ENCODE results near the gene TBCCD1.
"Not testable (repeated sequence)": the region's sequence is repeated elsewhere in the genome, so short reads cannot be mapped to it uniquely, and the experiment has no call there.

The TBCCD1 gene

GRCh38 chr3:186517218-186517617 lies 49.9 kb downstream of the TBCCD1 start:
- DNase-seq = no peak

- no peak for DNase-seq
Measured at GRCh38 chr3:186516646-186517045, 50.5 kb downstream of the TBCCD1 start.

GRCh38 chr3:186515125-186515524 lies 52.0 kb downstream of the TBCCD1 start:
- DNase-seq = no peak

GRCh38 chr3:186514296-186515002 lies 52.7 kb downstream of the TBCCD1 start:
- peak in 1 of 2 donors; percentile 39 for DNase-seq

GRCh38 chr3:186513386-186513785 lies 53.8 kb downstream of the TBCCD1 start:
- DNase-seq = no peak

GRCh38 chr3:186512570-186513302 lies 54.4 kb downstream of the TBCCD1 start:
- no peak for DNase-seq

GRCh38 chr3:186511702-186512101 lies 55.4 kb downstream of the TBCCD1 start:
- DNase-seq = no peak

GRCh38 chr3:186511245-186511644 lies 55.9 kb downstream of the TBCCD1 start:
- no peak for DNase-seq

- DNase-seq = no peak
Measured at GRCh38 chr3:186510374-186511079, 56.6 kb downstream of the TBCCD1 start.

GRCh38 chr3:186509423-186509822 lies 57.7 kb downstream of the TBCCD1 start:
- no peak for DNase-seq

GRCh38 chr3:186506857-186507256 lies 60.3 kb downstream of the TBCCD1 start:
- peak in 1 of 2 donors; percentile 35 for DNase-seq

GRCh38 chr3:186506191-186506739 lies 60.9 kb downstream of the TBCCD1 start:
- DNase-seq = no peak

GRCh38 chr3:186502966-186503712 lies 64.0 kb downstream of the TBCCD1 start:
- no peak for DNase-seq

GRCh38 chr3:186502138-186502948 lies 64.8 kb downstream of the TBCCD1 start:
- DNase-seq = no peak

GRCh38 chr3:186499949-186500348 lies 67.2 kb downstream of the TBCCD1 start:
- DNase-seq = not testable (repeated sequence)

GRCh38 chr3:186498022-186498421 lies 69.1 kb downstream of the TBCCD1 start:
- DNase-seq = not testable (repeated sequence)

GRCh38 chr3:186497608-186498007 lies 69.5 kb downstream of the TBCCD1 start:
- DNase-seq = no peak

GRCh38 chr3:186496635-186497034 lies 70.5 kb downstream of the TBCCD1 start:
- no peak for DNase-seq

Data from stimulated activated CD4-positive, alpha-beta T cell treated with anti-CD3 and anti-CD28 coated beads, Interleukin-2, amount 100 ng/mL, for 24 hours (primary cell).